Fibroblast of peridontal ligament (primary cell): Measurements from ENCODE around the gene SPIB.
"Not testable (repeated sequence)": the region's sequence is repeated elsewhere in the genome, so short reads cannot be mapped to it uniquely, and the experiment has no call there.

Experiments
- DNase-seq: peaks from one replicate; pipeline ENCODE4 v3.0.0-alpha.2; 2010; ENCODE audit errors: extremely low read depth

The SPIB gene

DNA sequence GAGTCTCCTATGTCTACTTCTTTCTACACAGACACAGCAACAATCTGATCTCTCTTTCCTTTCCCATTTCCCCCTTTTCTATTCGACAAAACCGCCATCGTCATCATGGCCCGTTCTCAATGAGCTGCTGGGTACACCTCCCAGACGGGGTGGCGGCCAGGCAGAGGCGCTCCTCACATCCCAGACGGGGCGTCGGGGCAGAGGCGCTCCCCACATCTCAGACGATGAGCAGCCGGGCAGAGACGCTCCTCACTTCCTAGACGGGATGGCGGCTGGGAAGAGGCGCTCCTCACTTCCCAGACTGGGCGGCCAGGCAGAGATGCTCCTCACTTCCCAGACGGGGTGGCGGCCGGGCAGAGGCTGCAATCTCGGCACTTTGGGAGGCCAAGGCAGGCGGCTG lies 27.8 kb upstream of the SPIB start:
- not testable (repeated sequence) for DNase-seq

- no peak for DNase-seq
Observed at GRCh38 chr19:50392759-50393158, 26.0 kb upstream of the SPIB start.

DNA sequence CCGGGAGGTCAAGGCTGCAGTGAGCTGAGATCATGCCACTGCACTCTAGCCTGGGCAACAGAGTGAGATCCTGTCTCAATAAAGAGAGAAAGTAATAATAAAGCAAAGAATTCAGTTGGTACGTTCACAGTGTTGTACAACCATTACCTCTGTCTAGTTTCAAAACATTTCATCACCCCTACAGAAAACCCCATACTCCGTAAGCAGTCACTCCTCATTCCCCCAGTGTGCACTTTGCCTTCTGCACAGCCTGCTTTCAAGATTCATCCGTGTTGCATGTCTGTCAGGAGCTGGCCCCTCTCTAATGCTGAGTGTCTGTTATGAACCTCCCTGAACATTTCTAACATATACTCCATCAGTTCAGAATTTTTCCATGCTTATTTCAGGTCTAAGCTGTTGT lies 25.1 kb upstream of the SPIB start:
- DNase-seq: no peak

DNA sequence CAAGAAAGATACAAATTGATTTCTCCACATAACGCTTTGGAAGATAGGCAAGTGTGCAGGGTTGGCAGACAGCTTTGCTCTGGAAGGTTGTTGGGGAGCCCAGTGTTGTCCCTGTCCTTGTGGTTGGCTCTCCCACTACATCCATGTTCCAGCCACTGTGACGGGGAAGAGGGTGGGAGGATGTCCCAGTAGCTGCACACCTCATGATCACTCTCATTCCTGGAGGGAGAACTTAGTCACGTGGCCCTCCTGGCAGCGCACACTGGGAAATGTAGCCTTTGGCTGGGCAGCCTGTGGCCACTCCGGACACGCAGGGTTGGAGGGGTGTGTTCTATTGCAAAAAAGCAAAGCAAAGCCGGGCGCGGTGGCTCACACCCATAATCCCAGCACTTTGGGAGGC lies 24.7 kb upstream of the SPIB start:
- DNase-seq: no peak

DNA sequence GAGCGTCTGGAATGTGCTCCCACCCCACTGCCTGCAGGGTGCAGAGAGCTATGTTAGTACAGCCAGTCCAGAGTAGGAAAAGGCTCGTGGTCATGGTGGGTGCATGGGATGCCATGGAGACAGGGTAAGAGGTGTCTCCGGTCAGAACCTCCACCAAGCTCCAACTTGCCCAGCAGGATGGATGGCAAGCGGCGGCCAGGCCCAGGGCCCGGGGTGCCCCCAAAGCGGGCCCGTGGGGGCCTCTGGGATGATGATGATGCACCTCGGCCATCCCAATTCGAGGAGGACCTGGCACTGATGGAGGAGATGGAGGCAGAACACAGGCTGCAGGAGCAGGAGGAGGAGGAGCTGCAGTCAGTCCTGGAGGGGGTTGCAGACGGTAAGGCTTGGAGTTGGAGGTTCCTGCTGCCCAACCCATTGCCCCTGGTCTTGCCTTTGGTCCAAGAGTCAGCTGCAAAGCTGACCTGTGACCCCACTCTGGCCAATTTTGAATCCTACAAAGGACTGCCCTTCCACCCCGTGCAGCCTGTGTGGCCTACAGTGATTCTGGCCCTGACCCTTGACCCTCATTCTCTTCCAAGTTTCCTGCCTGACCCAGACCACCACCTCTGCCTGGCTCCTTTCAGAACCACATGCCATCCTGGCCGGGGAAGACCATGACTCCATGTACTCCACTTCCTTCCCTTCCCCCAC lies 19.9 kb upstream of the SPIB start:
- DNase-seq: no peak

GRCh38 chr19:50399368-50399745 lies 19.4 kb upstream of the SPIB start:
- no peak for DNase-seq

DNA sequence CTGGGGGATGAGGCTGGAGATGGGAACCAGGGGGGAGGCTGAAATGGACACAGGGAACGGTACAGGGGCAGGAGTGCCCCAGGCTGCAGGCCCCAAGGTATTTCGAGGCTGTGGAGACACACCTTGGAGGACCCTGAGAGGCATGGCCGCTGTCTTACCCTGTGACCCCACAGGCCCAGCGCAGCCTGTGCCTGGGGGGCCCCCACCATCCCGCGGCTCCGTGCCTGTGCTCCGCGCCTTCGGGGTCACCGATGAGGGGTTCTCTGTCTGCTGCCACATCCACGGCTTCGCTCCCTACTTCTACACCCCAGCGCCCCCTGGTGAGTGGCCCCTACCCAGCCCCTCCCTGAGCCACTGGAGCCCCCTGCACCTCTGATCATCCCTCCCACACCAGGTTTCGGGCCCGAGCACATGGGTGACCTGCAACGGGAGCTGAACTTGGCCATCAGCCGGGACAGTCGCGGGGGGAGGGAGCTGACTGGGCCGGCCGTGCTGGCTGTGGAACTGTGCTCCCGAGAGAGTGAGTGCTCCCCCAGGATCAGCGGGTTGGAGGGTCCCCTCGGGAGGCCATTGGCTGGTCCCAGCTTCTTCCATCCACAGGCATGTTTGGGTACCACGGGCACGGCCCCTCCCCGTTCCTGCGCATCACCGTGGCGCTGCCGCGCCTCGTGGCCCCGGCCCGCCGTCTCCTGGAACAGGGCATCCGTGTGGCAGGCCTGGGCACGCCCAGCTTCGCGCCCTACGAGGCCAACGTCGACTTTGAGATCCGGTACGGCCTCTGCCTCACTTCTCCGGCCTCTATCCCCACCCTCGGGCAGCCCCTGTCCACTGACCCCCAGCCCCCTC lies 16.9 kb upstream of the SPIB start:
- DNase-seq: no peak

GRCh38 chr19:50402544-50403301 lies 16.0 kb upstream of the SPIB start:
- DNase-seq: no peak

DNA sequence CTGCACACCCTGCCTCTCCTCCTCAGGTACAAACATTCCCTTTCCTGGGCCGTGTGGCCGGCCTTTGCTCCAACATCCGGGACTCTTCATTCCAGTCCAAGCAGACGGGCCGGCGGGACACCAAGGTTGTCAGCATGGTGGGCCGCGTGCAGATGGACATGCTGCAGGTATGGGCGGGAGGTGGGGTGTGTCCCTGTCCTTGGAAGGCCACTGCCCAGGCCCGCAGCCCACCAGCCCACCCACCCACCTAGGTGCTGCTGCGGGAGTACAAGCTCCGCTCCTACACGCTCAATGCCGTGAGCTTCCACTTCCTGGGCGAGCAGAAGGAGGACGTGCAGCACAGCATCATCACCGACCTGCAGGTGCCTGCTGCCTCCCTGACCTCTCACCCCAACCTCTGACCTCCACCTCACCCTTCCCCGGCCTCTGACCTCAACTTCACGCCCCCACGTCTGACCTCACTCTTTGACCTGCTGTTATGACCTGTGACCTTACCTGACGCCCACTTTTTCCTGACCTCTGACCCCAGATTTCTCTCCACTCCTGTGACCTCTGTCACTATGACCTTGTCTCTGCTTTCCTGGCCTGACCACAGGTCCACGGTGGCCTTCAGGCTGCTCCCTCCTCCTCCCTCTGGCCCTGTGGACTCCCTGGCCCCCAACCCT lies 12.4 kb upstream of the SPIB start:
- DNase-seq: no peak

GRCh38 chr19:50406829-50407228 lies 11.9 kb upstream of the SPIB start:
- no peak for DNase-seq

- DNase-seq: no peak
Observed at GRCh38 chr19:50409347-50409746, 9.4 kb upstream of the SPIB start.

GRCh38 chr19:50410109-50410508 lies 8.6 kb upstream of the SPIB start:
- DNase-seq: no peak

GRCh38 chr19:50412419-50412818 lies 6.3 kb upstream of the SPIB start:
- no peak for DNase-seq

GRCh38 chr19:50413096-50413495 lies 5.6 kb upstream of the SPIB start:
- DNase-seq: no peak

GRCh38 chr19:50413531-50413930 lies 5.2 kb upstream of the SPIB start:
- DNase-seq: no peak

DNA sequence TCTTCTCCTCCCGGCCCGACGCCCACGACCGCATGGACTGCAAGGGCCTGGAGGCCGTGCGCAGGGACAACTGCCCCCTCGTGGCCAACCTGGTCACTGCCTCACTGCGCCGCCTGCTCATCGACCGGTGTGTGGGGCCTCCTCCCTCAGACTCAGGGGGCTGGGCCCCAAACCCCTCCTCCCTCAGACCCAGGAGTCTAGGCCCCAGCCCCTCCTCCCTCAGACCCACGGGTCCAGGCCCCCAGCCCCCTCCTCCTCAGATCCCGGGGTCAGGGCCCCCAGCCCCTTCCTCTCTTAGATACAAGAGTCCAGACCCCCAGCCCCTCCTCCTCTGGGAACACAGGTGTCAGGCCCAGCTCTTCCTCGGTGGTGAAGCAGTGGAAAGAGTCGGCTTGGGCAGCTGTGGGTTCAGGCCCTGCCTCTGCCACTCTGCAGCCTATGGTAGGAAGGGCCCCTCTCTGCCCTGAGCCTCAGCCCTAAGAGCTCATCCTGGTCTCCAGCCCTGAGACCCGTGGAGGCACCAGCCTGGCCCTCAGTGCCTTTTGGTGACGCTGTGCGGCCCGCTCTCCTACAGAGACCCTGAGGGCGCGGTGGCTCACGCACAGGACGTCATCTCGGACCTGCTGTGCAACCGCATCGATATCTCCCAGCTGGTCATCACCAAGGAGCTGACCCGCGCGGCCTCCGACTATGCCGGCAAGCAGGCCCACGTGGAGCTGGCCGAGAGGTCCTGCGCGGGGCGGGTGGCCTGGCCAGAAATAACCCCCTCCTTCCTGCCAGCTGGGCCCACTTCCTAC lies 3.7 kb upstream of the SPIB start:
- DNase-seq: peak; percentile 48

DNA sequence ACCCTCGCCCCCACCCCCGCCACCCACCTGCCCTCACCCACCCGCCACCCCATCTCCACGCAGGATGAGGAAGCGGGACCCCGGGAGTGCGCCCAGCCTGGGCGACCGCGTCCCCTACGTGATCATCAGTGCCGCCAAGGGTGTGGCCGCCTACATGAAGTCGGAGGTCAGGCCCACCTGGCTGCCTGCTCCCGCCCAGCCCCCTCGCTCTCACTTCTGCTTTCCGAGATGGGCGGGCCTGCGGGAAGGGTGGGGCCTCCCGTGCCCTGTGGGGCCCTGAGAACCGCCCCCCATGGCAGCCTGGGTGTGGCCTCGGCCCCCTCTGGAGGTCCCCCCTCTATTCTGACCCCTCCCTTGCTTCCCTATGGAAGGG lies 3.1 kb upstream of the SPIB start:
- no peak for DNase-seq

- DNase-seq: no peak
Observed at GRCh38 chr19:50416034-50416977, 2.4 kb upstream of the SPIB start.

- DNase-seq: no peak
Observed at GRCh38 chr19:50417111-50418081, 1.3 kb upstream of the SPIB start.
